Skin epidermis (tissue), 12 donors: ENCODE data around the gene SYCE3.
"Not testable (repeated sequence)": the region's sequence is repeated elsewhere in the genome, so short reads cannot be mapped to it uniquely, and the experiment has no call there.

Source experiments
- H3K27ac ChIP-seq, 21 experiments: fragments of 200-600 bp; sonication (generic) in 11 of 21; one replicate each; pipeline ENCODE4 v1.5.0; 2020; ENCODE audit warnings: mild to moderate bottlenecking in 3 of 21, inconsistent platforms in 2 of 21, moderate library complexity in 2 of 21
- H3K4me3 ChIP-seq, 7 experiments: fragments of 200-600 bp; sonication (generic) in 2 of 7; one replicate each; pipeline ENCODE4 v1.5.0; 2020; ENCODE audit warnings: inconsistent platforms in 2 of 7, mild to moderate bottlenecking in 2 of 7, moderate library complexity in 1 of 7

SYCE3 gene

DNA sequence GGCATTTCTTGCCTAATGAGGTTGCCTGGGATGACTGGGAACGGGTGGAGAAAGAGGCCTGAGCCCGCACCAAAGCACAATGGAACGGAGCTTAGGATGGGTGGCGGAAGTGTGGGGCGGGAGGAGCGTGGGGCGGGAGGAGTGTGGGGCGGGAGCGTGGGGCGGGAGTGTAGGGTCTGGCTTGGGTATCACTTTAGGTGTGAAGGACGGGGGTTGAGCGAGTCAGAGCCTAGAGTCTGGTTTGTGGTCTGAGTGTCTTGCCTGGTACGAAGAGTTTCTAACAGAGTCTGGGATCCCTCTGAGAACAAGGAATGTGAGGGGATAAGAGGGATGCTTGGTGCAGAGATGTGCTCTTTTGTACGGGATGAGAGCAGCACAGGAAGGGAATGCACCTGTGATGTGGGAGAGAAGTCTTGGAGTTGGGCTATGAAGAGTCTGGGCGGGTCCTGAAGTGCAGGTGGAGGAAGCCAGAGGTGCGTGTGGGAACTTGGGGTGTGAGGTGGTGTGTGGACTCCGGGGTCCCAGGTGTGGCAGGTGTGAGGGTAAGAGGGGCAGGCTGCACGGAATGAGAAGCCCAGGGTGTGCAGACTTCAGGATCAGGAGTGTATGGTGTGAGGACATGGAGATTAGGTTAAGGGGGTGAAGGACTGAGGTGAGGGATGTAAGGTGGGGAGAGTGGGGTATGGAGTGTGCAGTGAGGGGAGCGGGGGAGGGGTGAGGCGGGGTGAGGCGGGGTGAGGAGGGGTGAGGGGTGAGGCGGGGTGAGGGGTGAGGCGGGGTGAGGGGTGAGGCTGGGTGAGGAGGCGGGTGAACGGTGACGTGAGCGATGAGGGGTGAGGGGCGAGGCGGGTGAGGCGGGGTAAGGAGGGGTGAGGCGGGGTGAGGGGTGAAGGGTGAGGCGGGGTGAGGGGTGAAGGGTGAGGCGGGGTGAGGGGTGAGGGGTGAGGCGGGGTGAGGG lies 1.0 kb downstream of the SYCE3 start:
- Histone ChIP-seq H3K4me3 (no peak overlapping the region), H3K27ac (peak overlapping the region in 2 of 21 experiments; percentile 43 to 53)

DNA sequence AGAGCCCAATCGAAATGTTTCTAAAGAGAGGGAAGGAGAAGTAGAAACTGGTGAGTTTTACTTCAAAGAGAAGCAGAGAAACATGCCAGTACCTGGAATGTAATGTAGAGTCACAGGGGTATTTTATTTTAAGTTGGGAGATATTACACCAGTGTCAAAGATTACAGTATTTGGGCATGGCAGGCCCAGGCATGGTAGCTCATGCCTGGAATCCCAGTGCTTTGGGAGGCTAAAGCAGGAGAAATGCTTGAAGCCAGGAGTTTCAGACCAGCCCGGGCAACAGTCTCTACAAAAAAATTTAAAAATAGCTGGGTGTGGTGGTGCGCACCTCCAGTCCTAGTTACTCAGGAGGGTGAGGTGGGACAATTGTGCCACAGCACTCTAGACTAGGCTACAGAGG lies 2.7 kb downstream of the SYCE3 start:
- peak overlapping the region in 6 of 21 experiments; percentile 24 to 63 (median 40) for H3K27ac ChIP-seq

DNA sequence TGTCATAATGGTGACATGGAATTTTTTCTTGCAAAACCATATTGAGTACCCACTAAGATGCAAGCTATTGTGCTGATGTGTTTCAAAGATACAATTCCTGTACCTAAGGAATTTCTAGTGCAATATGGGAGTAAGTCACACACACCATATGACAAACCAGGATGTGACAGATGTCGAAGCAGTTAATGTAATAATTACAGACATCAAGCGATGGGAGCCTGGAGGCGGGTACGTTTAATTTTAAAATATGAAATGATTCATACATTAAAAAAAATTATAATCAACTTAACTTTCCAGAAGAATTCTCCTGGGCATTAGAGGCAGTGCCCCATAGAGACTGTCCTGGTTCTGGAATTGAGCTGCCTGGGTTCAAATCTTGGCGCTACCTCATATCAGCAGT lies 6.0 kb downstream of the SYCE3 start:
- no peak overlapping the region for H3K27ac ChIP-seq
- H3K4me3 ChIP-seq, result no peak overlapping the region

More for the DNA sequence above, 2.7 kb downstream of the SYCE3 start:
- H3K4me3 ChIP-seq, result no peak overlapping the region

DNA sequence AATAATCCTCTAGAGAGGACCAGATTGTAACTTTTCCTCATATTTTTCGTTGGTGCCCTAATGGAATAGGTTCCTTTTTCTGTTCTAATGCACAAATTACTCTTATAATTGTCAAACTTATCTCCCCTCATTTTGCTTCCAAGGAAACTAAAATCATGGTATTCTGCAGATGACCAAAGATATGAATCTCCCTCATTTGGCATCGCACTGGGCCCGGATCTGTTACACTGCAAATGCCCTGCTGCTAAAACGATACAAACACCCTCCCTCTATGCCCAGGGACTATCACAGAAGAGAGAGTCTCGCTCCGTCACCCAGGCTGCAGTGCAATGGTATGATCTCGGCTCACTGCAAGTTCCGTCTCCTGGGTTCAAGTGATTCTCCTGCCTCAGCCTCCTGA lies 9.4 kb downstream of the SYCE3 start:
- Histone ChIP-seq H3K27ac (no peak overlapping the region), H3K4me3 (no peak overlapping the region)

DNA sequence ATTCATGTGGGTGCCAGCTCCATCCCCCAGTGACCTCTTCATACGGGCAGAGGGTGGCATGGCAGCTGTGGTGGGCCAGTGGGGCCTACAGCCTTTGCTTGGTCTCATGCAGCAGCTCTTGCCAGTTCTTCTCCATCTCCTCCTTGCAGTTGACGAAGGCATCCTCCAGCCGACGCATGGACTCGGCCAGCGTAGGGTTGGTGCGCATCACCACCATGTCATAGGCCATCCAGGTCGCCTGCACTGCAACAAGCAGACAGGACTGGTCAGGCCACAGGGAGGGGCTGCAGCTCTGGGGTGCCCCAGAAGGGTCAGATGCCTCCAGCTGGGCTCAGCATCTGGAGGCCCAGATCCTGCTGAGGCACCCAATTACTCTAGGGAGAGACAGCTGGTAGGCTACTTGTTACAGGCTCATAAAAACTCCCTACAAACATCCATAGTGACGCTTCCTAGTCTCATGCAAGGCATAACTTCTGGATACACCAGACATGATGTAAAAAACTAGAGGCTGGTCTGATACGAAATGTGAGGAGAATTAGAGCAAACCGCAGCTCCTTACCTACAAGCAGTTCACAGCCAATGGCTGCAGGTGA lies 11.5 kb downstream of the SYCE3 start:
- Histone ChIP-seq H3K27ac (no peak overlapping the region), H3K4me3 (no peak overlapping the region)

DNA sequence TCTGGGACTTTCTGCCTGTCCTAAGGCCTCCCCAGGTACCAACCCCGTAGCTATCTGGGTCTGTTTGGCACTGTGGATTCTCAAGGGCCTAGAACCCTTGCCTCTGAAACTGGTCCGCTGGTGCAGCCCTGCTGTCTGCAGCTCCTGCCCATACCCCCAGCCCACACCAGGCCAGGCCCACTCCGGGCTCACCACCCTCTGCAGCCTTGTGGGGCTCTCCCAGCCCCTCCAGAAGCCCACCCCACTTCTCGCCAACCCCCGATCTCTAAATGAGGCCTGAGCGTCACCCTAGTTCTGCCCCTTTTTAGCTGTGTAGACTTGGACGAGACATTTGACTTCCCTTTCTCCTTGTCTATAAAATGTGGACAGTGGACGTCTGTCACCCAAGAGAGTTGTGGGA lies 12.3 kb downstream of the SYCE3 start:
- H3K4me3 ChIP-seq, result no peak overlapping the region
- no peak overlapping the region for H3K27ac ChIP-seq

DNA sequence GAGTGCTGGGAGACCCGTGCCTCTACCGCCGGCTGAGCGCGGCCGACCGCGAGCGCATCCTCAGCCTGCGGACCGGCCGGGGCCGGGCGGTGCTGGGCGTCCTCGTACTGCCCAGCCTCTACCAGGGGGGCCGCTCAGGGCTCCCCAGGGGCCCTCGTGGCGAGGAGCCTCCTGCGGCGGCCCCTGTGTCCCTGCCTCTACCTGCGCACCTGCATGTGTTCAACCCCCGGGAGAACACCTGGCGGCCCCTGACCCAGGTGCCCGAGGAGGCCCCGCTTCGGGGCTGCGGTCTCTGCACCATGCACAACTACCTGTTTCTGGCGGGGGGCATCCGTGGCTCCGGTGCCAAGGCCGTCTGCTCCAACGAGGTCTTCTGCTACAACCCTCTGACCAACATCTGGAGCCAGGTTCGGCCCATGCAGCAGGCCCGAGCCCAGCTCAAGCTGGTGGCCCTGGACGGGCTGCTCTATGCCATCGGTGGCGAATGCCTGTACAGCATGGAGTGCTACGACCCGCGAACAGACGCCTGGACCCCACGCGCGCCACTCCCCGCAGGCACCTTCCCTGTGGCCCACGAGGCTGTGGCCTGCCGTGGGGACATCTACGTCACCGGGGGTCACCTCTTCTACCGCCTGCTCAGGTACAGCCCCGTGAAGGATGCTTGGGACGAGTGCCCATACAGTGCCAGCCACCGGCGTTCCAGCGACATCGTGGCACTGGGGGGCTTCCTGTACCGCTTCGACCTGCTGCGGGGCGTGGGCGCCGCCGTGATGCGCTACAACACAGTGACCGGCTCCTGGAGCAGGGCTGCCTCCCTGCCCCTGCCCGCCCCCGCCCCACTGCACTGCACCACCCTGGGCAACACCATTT lies 13.6 kb downstream of the SYCE3 start:
- Histone ChIP-seq H3K4me3 (peak overlapping the region; percentile 2 to 41 (median 30)), H3K27ac (peak overlapping the region in 19 of 21 experiments; percentile 13 to 100 (median 75))

DNA sequence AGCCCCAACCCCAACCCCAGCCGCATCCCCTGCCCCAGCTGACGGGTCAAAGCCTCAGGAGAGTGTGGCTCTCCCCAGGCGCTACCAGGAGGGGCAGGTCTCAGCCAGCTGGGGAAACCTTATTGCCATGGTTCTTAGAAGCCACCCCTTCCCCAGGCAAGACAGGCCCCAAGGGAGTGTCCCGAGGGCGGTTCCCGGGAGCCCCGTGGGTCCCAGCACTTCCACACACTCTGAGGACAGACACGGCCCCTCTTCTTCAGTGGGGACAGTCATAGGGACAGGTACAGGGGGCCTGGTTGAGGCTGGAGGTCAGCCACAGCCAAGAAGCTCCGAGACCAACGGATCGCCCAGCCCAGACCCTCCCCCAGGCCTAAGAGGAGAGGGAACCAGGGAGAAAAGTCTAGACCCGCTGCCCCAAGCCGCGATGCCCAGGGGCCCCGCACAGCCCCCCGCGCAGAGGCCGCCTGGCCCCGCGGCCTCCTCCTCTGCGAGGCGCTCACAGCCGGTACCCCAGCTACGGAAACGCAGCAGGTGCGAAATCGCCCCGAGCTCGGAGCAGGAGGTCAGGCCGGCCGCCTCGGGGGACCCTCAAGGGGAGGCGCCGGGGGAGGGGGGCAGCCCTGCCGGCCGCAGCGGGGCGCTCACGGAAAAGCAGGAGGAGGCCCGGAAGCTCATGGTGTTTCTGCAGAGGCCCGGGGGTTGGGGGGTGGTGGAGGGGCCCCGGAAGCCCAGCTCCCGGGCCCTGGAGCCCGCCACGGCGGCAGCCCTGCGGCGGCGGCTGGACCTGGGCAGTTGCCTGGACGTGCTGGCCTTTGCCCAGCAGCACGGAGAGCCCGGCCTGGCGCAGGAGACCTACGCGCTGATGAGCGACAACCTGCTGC lies 14.4 kb downstream of the SYCE3 start:
- H3K4me3 ChIP-seq, result peak overlapping the region; percentile 2 to 41 (median 30)
- H3K27ac ChIP-seq, result peak overlapping the region in 19 of 21 experiments; percentile 13 to 100 (median 75)

DNA sequence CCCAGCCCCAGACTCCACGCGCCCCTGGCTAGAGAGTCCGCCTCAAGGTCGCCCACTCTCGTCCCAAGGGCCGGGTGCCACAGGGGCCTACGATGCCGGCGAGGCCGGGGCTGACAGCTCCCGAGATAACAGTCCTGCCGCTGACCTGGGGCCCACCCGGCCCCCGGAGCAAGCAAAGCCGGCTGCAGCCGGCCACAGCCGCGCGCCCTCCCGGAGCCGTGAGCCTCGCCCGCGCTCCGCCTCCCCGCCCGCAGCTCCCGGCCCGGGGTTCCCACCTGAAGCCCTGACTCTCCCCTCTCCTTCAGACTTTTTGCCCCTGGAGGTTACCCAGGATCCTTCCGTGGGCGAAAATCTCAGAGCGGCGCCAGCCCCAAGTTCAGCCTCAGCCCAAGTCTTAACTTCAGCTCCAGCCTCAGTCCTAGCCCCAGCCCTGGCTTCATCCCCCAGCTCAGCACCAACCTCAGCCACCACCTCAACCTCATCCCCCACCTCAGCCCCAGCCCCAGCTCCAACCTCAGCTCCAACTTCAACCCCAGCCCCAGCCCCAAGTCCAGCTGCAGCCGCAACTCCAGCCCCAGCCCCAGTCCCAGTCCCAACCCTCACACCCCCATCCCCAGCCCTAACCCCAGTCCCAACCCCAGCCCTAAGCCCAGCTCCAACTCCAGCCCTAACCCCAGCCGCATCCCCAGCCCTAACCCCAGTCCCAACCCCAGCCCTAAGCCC lies 15.3 kb downstream of the SYCE3 start:
- Histone ChIP-seq H3K4me3 (peak overlapping the region in 6 of 7 experiments; percentile 2 to 35 (median 10)), H3K27ac (peak overlapping the region in 13 of 21 experiments; percentile 30 to 100 (median 89))

DNA sequence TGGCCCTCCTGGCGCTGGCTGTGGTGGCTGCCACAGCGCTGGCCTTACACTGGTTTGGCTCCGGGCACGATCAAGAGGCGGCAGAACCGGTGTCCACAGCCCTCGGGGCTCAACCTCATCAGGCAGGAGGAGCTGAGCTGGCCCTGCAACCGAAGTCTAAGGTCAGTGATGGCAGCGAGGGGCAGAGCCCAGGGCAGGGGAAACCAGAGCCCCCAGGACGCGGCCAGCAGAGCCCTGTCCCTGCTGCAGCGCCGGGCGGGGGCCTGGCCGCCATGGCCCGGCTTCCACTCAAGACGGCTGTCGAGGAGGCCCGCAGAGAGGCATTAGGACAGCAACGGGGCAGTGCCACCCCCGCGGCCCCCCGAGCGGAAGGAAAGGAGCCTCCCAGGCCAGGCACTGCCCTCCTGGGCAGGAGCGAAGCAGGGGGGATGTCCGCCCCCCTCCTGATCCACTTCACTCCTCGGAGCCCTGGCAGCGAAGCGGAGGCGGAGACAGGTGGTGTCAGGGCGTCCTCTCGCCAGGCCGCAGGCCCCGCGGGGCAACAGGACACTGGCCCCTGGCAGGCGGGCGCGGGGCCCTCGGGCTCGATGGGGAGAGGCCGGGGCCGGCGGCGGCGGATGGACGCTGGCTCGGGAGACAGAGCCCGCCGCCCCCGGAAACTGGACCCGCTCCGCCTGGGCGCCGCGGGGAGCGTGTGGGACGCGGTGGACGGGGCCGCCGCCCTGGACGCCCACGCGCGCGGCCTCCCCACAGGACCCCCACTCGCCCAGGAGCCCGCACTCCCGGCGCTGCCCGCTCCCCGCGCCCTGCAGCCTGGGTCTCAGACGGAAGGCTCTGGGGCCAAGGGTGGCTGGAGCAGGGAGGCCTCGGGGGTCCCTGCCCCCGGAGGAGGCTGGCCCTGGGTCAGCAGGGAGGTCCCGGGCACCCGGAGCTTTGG lies 16.1 kb downstream of the SYCE3 start:
- Histone ChIP-seq H3K4me3 (peak overlapping the region in 6 of 7 experiments; percentile 2 to 35 (median 10)), H3K27ac (peak overlapping the region in 16 of 21 experiments; percentile 30 to 100 (median 92))

DNA sequence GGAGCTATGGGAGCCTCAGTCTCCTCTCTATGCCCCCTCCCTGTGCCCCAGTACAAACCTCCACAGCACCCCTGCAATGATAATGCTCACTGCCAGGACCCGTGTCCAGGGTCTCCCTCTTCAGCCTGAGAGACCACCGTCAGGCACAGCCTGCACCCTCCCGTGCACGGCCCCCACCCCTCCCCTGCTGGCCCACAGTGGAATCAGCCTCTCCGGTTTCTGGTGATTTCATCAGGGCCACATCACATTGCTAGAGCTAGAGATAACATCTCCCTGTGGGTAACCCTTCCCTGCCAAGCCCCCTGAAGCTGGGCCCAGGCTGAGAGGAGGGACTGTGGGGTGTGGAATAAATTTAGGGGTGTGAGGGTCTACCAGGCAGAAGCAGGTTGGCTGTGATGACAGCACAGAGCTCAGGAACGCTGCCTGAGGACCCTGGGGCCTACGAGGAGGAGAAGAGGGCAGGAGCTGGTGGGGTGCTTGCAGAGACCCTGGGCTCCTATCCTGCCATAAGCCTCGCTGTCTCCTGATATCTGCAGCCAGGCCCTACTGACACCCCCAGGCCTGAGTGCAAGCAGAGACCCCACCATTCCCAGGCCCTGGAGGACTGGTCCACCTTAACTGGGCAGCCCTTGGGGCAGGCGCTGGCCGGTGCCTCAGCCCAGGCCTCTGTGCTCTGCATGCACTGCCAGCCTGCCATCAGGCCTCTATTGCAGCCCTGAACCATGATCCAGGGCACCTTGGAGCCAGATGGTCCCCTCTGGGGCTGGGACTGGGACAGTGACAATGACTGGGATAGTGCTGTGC lies 17.0 kb downstream of the SYCE3 start, which contains the start of gene KLHDC7B:
Gene KLHDC7B (plus strand): TSS at position 378 of the 804 bp plus-strand sequence. CDS start 345 bp downstream, at position 723.
- Histone ChIP-seq H3K27ac (peak within 1 kb of the TSS; percentile 32 to 100 (median 94)), H3K4me3 (peak within 1 kb of the TSS in 4 of 7 experiments; percentile 4 to 36 (median 26))

DNA sequence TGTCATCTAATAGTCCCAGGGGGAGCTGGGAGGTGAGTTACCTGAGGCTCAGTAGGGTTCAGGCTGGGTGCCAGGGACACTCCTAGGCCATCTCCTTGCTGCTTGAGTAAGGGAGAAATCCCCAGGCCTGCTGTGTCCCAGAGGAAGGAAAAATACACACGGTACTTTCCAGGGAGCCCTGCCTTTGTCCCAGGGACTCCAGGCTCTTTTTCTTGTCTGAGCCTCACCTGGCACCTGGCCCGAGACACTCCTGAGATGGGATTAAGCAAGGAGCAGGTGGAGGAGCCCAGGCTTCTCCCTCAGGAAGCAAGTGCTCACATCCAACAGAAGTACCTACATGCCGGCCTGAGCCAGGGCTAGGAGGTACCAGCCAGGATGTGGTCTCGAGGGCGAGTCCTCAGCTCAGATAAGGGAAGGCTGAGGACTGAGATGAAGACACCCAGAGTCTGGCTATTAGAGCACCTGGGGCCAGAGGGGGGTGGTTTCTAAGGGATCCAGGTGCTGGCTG lies 17.9 kb downstream of the SYCE3 start:
- H3K27ac ChIP-seq, result peak overlapping the region; percentile 38 to 100 (median 94)
- peak overlapping the region in 6 of 7 experiments; percentile 5 to 36 (median 22) for H3K4me3 ChIP-seq

DNA sequence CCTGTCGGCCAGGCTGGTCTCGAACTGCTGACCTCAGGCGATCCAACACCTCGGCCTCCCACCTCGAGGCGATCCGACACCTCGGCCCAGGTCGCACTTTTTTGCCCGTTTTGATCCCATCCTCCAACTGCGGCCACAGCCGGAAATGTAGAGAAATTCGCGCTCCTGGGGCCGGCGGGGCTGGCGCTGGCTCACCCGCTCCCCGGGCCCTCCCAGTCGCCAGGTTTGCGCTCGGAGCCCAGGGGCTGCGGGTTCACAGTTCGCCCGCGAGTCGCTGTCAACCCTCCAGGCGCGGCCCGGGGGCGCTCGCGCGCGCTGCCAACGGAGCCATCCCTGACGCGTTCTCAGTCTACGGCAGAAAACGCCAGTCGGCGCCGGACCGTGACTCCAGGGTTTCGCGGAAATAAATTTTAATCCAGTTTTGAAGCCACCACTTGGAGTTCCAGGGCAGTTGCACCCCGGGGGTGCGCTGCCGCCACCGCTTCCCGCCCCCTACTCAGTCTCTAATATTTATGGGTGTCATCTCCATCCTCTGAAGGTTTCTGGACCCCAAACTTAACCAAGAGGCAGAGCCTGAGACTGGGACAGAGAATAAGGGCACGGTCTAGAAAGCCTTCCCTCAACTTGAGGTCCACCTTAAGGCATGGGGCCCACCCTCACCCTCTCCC lies 18.5 kb downstream of the SYCE3 start:
- H3K4me3 ChIP-seq, result peak overlapping the region; percentile 5 to 36 (median 23)
- peak overlapping the region; percentile 38 to 100 (median 94) for H3K27ac ChIP-seq

DNA sequence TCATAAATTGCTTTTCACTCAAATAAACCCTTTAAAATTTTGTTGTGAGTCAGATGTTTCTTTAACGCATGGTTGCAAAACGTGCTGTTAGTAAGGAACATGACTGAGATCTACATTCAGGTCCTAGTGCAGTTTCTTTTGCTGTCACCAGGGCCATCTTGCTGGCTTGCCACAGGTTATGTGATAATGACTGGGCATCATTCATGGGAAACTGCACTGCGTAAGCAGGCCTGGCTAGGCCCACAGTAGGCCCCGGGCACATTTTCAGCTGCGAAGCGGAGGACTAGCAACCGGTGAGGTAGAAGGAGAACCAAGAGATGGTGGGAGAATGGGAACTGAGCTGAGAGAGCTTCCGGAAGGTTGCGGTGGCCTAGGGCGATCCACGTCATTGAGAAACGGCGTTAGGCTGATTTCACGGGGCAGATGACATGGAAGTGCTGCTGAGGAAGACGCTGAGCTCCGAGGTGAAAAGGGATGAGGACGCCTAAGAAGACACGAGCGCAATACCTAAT lies 20.2 kb downstream of the SYCE3 start:
- Histone ChIP-seq H3K4me3 (no peak overlapping the region), H3K27ac (peak overlapping the region; percentile 15 to 100 (median 97))

DNA sequence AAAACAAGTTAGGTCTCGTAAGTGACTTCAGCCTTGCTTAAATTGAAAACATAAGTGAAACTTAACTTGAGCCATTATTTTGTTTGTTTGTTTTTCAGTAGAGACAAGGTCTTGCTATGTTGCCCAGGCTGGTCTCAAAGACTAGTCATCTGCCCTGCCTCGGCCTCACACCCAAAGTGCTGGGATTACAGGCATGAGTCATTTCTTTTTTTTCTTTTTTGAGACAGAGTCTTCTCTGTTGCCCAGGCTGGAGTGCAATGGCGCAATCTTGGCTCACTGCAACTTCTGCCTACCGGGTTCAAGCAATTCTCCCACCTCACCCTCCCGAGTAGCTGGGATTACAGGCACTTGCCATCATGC lies 21.1 kb downstream of the SYCE3 start:
- H3K27ac ChIP-seq, result peak overlapping the region; percentile 82 to 100 (median 97)
- H3K4me3 ChIP-seq, result not testable (repeated sequence)
